GM23338 (cell line): ENCODE results near the gene SBSN. TPM values are rescaled to one million over a fixed set of nuclear protein-coding genes. Genes with fewer than 3 reads are reported as not detected.

Source experiments
- CREB1 ChIP-seq: fragments of 250-450 bp; sonication (Bioruptor Pico); IDR thresholded peaks from 2 replicates; pipeline ENCODE4 v1.5.0; 2020; ENCODE audit warnings: low read depth, mild to moderate bottlenecking, moderate library complexity
- POLR2AphosphoS5 ChIP-seq: IDR thresholded peaks from 2 replicates; pipeline ENCODE4 v1.6.1; 2016; ENCODE audit warnings: antibody characterized with exemption, low read depth
- STAT1 ChIP-seq: IDR thresholded peaks from one replicate; pipeline ENCODE4 v1.6.1; 2016; ENCODE audit warnings: antibody characterized with exemption; ENCODE audit not compliant: unreplicated experiment
- ZNF114 ChIP-seq: fragments of 250-450 bp; sonication (Bioruptor Pico); IDR thresholded peaks from 2 replicates; pipeline ENCODE4 v1.5.0; 2020; ENCODE audit warnings: mild to moderate bottlenecking, moderate library complexity
- polyA plus RNA-seq: library from polyadenylated mRNA; unstranded; fragments of >200 nt; fragmentation: Nextera tagmentation; extraction: Ambion mirVana; gene quantifications from 2 replicates; pipeline ENCODE4 v1.2.1, GENCODE V29; 2016
- total RNA-seq: library from RNA; depleted of rRNA; stranded (reverse); fragments of >200 nt; shearing (Covaris generic); gene quantifications from 2 replicates; pipeline ENCODE4 v1.2.3, GENCODE V29; 2014
- TF ChIP-seq, protein P1 (sequence below): fragments of 250-450 bp; sonication (Bioruptor Pico); IDR thresholded peaks from 2 replicates; pipeline ENCODE4 v1.5.0; 2020; ENCODE audit warnings: mild to moderate bottlenecking, moderate library complexity
- TF ChIP-seq, protein P2 (sequence below): IDR thresholded peaks from one replicate; pipeline ENCODE4 v1.6.1; 2018; ENCODE audit warnings: antibody characterized with exemption; ENCODE audit not compliant: unreplicated experiment

Gene SBSN
- total and polyA plus RNA-seq, 2 experiments from 2014 or later, result 0.39 TPM; not detected in 1

DNA sequence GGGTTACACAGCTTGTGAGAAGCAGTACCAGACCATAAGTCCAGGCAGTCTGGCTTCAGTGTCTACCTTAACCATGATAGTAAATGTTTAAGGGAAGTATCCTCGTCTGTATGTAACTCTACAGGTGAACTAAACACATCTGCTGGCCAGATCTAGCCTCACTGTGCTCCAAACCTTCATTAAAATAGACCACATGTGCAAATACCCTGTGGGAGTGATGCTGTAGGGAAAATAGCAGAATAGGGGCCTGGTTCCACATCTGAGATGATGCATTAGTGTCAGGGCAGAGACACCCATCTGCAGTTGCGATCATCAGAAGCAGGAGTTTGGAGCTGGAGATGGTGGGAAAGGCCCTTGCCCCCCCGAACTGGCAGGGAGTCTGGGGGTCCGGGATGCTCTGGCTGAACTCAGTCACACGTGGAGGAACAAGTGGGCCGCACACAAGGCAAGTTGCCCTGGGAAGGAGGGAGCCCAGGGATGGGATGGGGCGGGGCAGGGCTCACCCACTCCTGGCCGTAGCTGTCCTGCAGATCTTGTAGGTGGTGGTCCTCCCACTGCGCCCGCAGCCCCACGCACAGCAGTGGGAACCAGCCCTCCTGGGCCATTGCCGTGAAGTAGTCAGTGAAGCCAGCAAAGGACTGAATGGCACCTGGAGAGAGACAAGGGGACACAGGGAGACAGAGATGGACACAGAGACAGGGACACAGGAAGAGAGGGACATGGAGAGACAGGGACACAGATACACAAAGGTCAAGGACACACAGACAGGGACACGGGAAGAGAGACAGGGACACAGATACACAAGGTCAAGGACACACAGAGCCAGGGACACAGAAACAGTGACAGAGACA is 24.6 kb upstream of the SBSN start (continued):
- TF ChIP-seq, protein P1, sequence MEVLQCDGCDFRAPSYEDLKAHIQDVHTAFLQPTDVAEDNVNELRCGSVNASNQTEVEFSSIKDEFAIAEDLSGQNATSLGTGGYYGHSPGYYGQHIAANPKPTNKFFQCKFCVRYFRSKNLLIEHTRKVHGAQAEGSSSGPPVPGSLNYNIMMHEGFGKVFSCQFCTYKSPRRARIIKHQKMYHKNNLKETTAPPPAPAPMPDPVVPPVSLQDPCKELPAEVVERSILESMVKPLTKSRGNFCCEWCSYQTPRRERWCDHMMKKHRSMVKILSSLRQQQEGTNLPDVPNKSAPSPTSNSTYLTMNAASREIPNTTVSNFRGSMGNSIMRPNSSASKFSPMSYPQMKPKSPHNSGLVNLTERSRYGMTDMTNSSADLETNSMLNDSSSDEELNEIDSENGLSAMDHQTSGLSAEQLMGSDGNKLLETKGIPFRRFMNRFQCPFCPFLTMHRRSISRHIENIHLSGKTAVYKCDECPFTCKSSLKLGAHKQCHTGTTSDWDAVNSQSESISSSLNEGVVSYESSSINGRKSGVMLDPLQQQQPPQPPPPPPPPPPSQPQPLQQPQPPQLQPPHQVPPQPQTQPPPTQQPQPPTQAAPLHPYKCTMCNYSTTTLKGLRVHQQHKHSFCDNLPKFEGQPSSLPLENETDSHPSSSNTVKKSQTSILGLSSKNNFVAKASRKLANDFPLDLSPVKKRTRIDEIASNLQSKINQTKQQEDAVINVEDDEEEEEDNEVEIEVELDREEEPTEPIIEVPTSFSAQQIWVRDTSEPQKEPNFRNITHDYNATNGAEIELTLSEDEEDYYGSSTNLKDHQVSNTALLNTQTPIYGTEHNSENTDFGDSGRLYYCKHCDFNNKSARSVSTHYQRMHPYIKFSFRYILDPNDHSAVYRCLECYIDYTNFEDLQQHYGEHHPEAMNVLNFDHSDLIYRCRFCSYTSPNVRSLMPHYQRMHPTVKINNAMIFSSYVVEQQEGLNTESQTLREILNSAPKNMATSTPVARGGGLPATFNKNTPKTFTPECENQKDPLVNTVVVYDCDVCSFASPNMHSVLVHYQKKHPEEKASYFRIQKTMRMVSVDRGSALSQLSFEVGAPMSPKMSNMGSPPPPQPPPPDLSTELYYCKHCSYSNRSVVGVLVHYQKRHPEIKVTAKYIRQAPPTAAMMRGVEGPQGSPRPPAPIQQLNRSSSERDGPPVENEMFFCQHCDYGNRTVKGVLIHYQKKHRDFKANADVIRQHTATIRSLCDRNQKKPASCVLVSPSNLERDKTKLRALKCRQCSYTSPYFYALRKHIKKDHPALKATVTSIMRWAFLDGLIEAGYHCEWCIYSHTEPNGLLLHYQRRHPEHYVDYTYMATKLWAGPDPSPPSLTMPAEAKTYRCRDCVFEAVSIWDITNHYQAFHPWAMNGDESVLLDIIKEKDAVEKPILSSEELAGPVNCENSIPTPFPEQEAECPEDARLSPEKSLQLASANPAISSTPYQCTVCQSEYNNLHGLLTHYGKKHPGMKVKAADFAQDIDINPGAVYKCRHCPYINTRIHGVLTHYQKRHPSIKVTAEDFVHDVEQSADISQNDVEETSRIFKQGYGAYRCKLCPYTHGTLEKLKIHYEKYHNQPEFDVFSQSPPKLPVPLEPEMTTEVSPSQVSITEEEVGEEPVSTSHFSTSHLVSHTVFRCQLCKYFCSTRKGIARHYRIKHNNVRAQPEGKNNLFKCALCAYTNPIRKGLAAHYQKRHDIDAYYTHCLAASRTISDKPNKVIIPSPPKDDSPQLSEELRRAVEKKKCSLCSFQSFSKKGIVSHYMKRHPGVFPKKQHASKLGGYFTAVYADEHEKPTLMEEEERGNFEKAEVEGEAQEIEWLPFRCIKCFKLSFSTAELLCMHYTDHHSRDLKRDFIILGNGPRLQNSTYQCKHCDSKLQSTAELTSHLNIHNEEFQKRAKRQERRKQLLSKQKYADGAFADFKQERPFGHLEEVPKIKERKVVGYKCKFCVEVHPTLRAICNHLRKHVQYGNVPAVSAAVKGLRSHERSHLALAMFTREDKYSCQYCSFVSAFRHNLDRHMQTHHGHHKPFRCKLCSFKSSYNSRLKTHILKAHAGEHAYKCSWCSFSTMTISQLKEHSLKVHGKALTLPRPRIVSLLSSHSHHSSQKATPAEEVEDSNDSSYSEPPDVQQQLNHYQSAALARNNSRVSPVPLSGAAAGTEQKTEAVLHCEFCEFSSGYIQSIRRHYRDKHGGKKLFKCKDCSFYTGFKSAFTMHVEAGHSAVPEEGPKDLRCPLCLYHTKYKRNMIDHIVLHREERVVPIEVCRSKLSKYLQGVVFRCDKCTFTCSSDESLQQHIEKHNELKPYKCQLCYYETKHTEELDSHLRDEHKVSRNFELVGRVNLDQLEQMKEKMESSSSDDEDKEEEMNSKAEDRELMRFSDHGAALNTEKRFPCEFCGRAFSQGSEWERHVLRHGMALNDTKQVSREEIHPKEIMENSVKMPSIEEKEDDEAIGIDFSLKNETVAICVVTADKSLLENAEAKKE (CRISPR knock-in tag), result no peak
- TF ChIP-seq CREB1 (CRISPR knock-in tag), result no peak
- no peak for TF ChIP-seq ZNF114 (CRISPR knock-in tag)
- TF ChIP-seq, protein P2, sequence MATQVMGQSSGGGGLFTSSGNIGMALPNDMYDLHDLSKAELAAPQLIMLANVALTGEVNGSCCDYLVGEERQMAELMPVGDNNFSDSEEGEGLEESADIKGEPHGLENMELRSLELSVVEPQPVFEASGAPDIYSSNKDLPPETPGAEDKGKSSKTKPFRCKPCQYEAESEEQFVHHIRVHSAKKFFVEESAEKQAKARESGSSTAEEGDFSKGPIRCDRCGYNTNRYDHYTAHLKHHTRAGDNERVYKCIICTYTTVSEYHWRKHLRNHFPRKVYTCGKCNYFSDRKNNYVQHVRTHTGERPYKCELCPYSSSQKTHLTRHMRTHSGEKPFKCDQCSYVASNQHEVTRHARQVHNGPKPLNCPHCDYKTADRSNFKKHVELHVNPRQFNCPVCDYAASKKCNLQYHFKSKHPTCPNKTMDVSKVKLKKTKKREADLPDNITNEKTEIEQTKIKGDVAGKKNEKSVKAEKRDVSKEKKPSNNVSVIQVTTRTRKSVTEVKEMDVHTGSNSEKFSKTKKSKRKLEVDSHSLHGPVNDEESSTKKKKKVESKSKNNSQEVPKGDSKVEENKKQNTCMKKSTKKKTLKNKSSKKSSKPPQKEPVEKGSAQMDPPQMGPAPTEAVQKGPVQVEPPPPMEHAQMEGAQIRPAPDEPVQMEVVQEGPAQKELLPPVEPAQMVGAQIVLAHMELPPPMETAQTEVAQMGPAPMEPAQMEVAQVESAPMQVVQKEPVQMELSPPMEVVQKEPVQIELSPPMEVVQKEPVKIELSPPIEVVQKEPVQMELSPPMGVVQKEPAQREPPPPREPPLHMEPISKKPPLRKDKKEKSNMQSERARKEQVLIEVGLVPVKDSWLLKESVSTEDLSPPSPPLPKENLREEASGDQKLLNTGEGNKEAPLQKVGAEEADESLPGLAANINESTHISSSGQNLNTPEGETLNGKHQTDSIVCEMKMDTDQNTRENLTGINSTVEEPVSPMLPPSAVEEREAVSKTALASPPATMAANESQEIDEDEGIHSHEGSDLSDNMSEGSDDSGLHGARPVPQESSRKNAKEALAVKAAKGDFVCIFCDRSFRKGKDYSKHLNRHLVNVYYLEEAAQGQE, result no peak
- no peak for TF ChIP-seq POLR2AphosphoS5
- TF ChIP-seq STAT1, result no peak
